ENCODE results near the gene GET3.
"Not testable (repeated sequence)": the region's sequence is repeated elsewhere in the genome, so short reads cannot be mapped to it uniquely, and the experiment has no call there.

GET3 gene

GRCh38 chr19:12793290-12794195 lies 56.2 kb downstream of the GET3 start:
- peak; percentile 96 to 97 for DNase-seq

- peak; percentile 30 to 58 for DNase-seq
Observed at GRCh38 chr19:12794196-12794941, 57.1 kb downstream of the GET3 start.

- no peak for DNase-seq
Observed at GRCh38 chr19:12794971-12795381, 57.7 kb downstream of the GET3 start.

GRCh38 chr19:12796146-12797071 lies 59.1 kb downstream of the GET3 start:
- peak; percentile 75 to 85 for DNase-seq

- no peak for DNase-seq
Observed at GRCh38 chr19:12797141-12797587, 59.9 kb downstream of the GET3 start.

GRCh38 chr19:12797607-12798006 lies 60.3 kb downstream of the GET3 start:
- DNase-seq, result not testable (repeated sequence)
